Umbilical cord (tissue), 2 donors: ENCODE results near the gene KRTAP9-3. TPM values are rescaled to one million over a fixed set of nuclear protein-coding genes. Genes with fewer than 3 reads are reported as not detected.
"Not testable (repeated sequence)": the region's sequence is repeated elsewhere in the genome, so short reads cannot be mapped to it uniquely, and the experiment has no call there.

Source experiments
- DNase-seq: peaks from one replicate; pipeline ENCODE4 v3.0.0-alpha.2; 2015; ENCODE audit warnings: low spot score
- total RNA-seq: library from RNA; depleted of rRNA; stranded (reverse); fragments of >200 nt; gene quantifications from one replicate; pipeline ENCODE4 v1.2.3, GENCODE V29; 2014; ENCODE audit warnings: low replicate concordance; ENCODE audit not compliant: insufficient read depth

The KRTAP9-3 gene
- total RNA-seq, 1 donor from 2014 or later = not detected

GRCh38 chr17:41249637-41250240 is 17.5 kb downstream of the KRTAP9-3 start, which contains the start of gene KRTAP9-4:
TSS of gene KRTAP9-4 (plus strand) at chr17:41249687. CDS start at chr17:41249721, 34 bp downstream.
- not testable (repeated sequence) for DNase-seq

- no peak for DNase-seq
These were observed 19.0 kb downstream of the KRTAP9-3 start for GRCh38 chr17:41251261-41251660.

GRCh38 chr17:41254861-41255260 is 22.6 kb downstream of the KRTAP9-3 start:
- DNase-seq = no peak

GRCh38 chr17:41255381-41256290 is 23.4 kb downstream of the KRTAP9-3 start, which contains the start of gene KRTAP9-9:
TSS of gene KRTAP9-9 (plus strand) at chr17:41255384.
- DNase-seq = not testable (repeated sequence)

GRCh38 chr17:41256291-41256685 is 24.0 kb downstream of the KRTAP9-3 start:
- DNase-seq = no peak

GRCh38 chr17:41258406-41258805 is 26.2 kb downstream of the KRTAP9-3 start:
- no peak for DNase-seq

GRCh38 chr17:41263212-41263611 is 31.0 kb downstream of the KRTAP9-3 start:
- no peak for DNase-seq

- no peak for DNase-seq
These were observed 32.4 kb downstream of the KRTAP9-3 start for GRCh38 chr17:41264599-41264998.

GRCh38 chr17:41265078-41265477 is 32.8 kb downstream of the KRTAP9-3 start, which contains the start of gene KRTAP9-6:
TSS of gene KRTAP9-6 (plus strand) at chr17:41265378. CDS start at chr17:41265378, 0 bp downstream.
- no peak for DNase-seq

GRCh38 chr17:41267711-41268110 is 35.5 kb downstream of the KRTAP9-3 start:
- no peak for DNase-seq

- DNase-seq = not testable (repeated sequence)
These were observed 39.1 kb downstream of the KRTAP9-3 start for GRCh38 chr17:41271323-41271722.

GRCh38 chr17:41271858-41272257 is 39.6 kb downstream of the KRTAP9-3 start:
- DNase-seq = no peak

GRCh38 chr17:41275648-41276190 is 43.5 kb downstream of the KRTAP9-3 start, which contains the start of gene KRTAP9-7:
TSS of gene KRTAP9-7 (plus strand) at chr17:41275698. CDS start at chr17:41275698, 0 bp downstream.
- DNase-seq = not testable (repeated sequence)

- DNase-seq = no peak
These were observed 46.1 kb downstream of the KRTAP9-3 start for GRCh38 chr17:41278176-41278955.

Other genes with a start within 250 kb of the KRTAP9-3 start
- not detected for gene KRT40, start 248.1 kb upstream of the KRTAP9-3 start, total RNA-seq
- not detected for gene KRTAP3-3, start 238.3 kb upstream of the KRTAP9-3 start, total RNA-seq
- 31.1 TPM for gene KRTAP3-2, start 232.5 kb upstream of the KRTAP9-3 start, total RNA-seq
- gene KRTAP3-1, start 223.3 kb upstream of the KRTAP9-3 start, total RNA-seq = not detected
- gene KRTAP1-5, start 205.2 kb upstream of the KRTAP9-3 start, total RNA-seq = not detected
- gene KRTAP1-4, start 202.3 kb upstream of the KRTAP9-3 start, total RNA-seq = not detected
- gene KRTAP1-3, start 197.6 kb upstream of the KRTAP9-3 start, total RNA-seq = not detected
- gene KRTAP1-1, start 191.0 kb upstream of the KRTAP9-3 start, total RNA-seq = not detected
- not detected for gene KRTAP2-1, start 185.1 kb upstream of the KRTAP9-3 start, total RNA-seq
- 8.4 TPM for gene KRTAP2-2, start 177.2 kb upstream of the KRTAP9-3 start, total RNA-seq
- 20.5 TPM for gene KRTAP2-3, start 172.3 kb upstream of the KRTAP9-3 start, total RNA-seq
- not detected for gene KRTAP2-4, start 166.6 kb upstream of the KRTAP9-3 start, total RNA-seq
- gene KRTAP4-7, start 148.3 kb upstream of the KRTAP9-3 start, total RNA-seq = not detected
- gene KRTAP4-8, start 134.3 kb upstream of the KRTAP9-3 start, total RNA-seq = not detected
- not detected for gene KRTAP4-16, start 130.2 kb upstream of the KRTAP9-3 start, total RNA-seq
- gene KRTAP4-9, start 127.1 kb upstream of the KRTAP9-3 start, total RNA-seq = not detected
- gene KRTAP4-11, start 114.1 kb upstream of the KRTAP9-3 start, total RNA-seq = 3.4 TPM
- not detected for gene KRTAP4-12, start 108.3 kb upstream of the KRTAP9-3 start, total RNA-seq
- 1.2 TPM for gene KRTAP4-6, start 91.9 kb upstream of the KRTAP9-3 start, total RNA-seq
- 5.5 TPM for gene KRTAP4-5, start 82.6 kb upstream of the KRTAP9-3 start, total RNA-seq
- gene KRTAP4-4, start 71.7 kb upstream of the KRTAP9-3 start, total RNA-seq = 2.6 TPM
- gene KRTAP4-3, start 64.2 kb upstream of the KRTAP9-3 start, total RNA-seq = 1.4 TPM
- gene KRTAP4-2, start 54.2 kb upstream of the KRTAP9-3 start, total RNA-seq = not detected
- gene KRTAP4-1, start 47.5 kb upstream of the KRTAP9-3 start, total RNA-seq = 1.9 TPM
- gene KRTAP9-1, start 42.6 kb upstream of the KRTAP9-3 start, total RNA-seq = 1.4 TPM
- not detected for gene KRTAP9-2, start 5.8 kb upstream of the KRTAP9-3 start, total RNA-seq
- not detected for gene KRTAP9-8, start 5.5 kb downstream of the KRTAP9-3 start, total RNA-seq
- gene KRTAP9-4, start 17.2 kb downstream of the KRTAP9-3 start, total RNA-seq = 1.2 TPM
- gene KRTAP9-9, start 22.9 kb downstream of the KRTAP9-3 start, total RNA-seq = not detected
- gene KRTAP9-6, start 32.9 kb downstream of the KRTAP9-3 start, total RNA-seq = not detected
- gene KRTAP9-7, start 43.2 kb downstream of the KRTAP9-3 start, total RNA-seq = not detected
- gene KRTAP29-1, start 70.4 kb downstream of the KRTAP9-3 start, total RNA-seq = not detected
- gene KRTAP16-1, start 76.9 kb downstream of the KRTAP9-3 start, total RNA-seq = not detected
- not detected for gene KRTAP17-1, start 83.3 kb downstream of the KRTAP9-3 start, total RNA-seq
- gene KRT33A, start 118.4 kb downstream of the KRTAP9-3 start, total RNA-seq = 1.4 TPM
- not detected for gene KRT33B, start 137.4 kb downstream of the KRTAP9-3 start, total RNA-seq
- not detected for gene KRT34, start 149.9 kb downstream of the KRTAP9-3 start, total RNA-seq
- gene KRT31, start 165.2 kb downstream of the KRTAP9-3 start, total RNA-seq = not detected
- gene KRT37, start 192.1 kb downstream of the KRTAP9-3 start, total RNA-seq = not detected
- gene KRT38, start 208.5 kb downstream of the KRTAP9-3 start, total RNA-seq = 0.48 TPM
- gene KRT32, start 234.9 kb downstream of the KRTAP9-3 start, total RNA-seq = 1.2 TPM
- not detected for gene KRT35, start 248.7 kb downstream of the KRTAP9-3 start, total RNA-seq